ENCODE results near the gene TNRC6C. TPM values are rescaled to one million over a fixed set of nuclear protein-coding genes. Genes with fewer than 3 reads are reported as not detected.

Gene TNRC6C, protein sequence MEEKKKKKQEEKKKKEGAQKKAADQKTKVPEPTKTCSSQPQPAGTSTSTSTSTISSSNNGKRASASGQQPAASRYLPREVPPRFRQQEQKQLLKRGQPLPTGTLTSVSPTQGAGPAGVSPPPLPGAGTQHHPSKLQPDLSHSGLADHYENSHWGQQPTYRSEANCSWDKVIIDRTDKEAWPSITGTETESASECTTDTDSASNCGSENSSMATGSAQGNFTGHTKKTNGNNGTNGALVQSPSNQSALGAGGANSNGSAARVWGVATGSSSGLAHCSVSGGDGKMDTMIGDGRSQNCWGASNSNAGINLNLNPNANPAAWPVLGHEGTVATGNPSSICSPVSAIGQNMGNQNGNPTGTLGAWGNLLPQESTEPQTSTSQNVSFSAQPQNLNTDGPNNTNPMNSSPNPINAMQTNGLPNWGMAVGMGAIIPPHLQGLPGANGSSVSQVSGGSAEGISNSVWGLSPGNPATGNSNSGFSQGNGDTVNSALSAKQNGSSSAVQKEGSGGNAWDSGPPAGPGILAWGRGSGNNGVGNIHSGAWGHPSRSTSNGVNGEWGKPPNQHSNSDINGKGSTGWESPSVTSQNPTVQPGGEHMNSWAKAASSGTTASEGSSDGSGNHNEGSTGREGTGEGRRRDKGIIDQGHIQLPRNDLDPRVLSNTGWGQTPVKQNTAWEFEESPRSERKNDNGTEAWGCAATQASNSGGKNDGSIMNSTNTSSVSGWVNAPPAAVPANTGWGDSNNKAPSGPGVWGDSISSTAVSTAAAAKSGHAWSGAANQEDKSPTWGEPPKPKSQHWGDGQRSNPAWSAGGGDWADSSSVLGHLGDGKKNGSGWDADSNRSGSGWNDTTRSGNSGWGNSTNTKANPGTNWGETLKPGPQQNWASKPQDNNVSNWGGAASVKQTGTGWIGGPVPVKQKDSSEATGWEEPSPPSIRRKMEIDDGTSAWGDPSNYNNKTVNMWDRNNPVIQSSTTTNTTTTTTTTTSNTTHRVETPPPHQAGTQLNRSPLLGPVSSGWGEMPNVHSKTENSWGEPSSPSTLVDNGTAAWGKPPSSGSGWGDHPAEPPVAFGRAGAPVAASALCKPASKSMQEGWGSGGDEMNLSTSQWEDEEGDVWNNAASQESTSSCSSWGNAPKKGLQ (N-terminal part only)
- total RNA-seq: 21.2 to 30.3 TPM (median 27.0 TPM) in 3 replicates

DNA sequence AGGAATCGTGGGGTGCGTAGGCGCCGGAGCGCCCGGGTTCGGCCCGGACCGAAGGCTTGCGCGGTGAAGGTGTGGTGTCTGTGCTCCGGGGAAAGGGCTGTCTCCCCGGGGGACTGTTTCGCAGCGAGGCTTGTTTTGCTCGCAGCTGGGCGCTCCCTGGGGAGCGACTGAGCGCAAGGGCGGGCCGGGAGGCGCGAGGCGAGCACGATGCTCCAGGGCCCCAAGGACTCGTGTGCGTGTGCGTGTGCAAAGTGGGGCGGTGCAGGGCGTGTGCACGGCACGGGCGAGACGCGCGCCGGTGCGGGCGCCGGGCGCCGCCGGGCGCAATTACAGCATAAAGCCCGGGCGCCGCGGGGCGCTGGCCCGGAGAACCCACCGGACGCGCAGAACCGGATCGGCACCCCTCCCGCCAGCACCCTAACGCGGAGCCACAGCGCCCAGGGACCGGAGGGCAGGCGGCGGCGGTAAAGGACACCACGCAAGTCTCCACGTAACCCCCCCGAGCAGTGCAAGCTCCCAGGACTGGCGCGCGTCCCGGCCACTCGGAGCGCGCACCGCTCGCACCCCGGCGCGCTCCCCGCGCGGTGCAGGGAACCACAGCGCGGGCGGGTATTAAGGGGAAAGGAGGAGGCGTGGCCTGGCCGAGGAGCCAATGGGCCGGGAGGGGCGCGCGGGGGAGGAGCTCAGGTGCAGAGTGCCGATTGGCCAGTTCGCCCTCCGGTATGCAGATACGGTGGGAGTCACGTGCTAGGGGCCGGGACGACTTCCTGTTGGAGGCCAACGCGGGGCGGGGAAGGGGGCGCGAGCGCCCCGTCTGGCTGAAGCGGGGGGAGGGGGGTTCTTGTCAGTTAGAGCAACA is at the start of gene TNRC6C:
Gene TNRC6C (plus strand): TSS at position 847 of the 859 bp plus-strand sequence. CDS start 45,504 bp downstream, outside the sequence.
- Mint-ChIP-seq H3K4me1 (peaks cover 36% of the 10 kb centered on the region), H3K36me3 (no peaks in the 10 kb centered on the region), H3K27me3 (ENCODE audit: low read depth) (peaks cover 58% of the 10 kb centered on the region), H3K27ac (peak within 1 kb of the TSS; percentile 77), H3K9me3 (no peaks in the 10 kb centered on the region), H3K4me3 (peak within 1 kb of the TSS; percentile 91)
- peak; percentile 100 for DNase-seq (ENCODE audit: low spot score in 2 of 2, unreplicated experiment in 2 of 2)
- TF ChIP-seq, protein P1, sequence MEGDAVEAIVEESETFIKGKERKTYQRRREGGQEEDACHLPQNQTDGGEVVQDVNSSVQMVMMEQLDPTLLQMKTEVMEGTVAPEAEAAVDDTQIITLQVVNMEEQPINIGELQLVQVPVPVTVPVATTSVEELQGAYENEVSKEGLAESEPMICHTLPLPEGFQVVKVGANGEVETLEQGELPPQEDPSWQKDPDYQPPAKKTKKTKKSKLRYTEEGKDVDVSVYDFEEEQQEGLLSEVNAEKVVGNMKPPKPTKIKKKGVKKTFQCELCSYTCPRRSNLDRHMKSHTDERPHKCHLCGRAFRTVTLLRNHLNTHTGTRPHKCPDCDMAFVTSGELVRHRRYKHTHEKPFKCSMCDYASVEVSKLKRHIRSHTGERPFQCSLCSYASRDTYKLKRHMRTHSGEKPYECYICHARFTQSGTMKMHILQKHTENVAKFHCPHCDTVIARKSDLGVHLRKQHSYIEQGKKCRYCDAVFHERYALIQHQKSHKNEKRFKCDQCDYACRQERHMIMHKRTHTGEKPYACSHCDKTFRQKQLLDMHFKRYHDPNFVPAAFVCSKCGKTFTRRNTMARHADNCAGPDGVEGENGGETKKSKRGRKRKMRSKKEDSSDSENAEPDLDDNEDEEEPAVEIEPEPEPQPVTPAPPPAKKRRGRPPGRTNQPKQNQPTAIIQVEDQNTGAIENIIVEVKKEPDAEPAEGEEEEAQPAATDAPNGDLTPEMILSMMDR (IDR thresholded peaks at IDR 0.05; ENCODE audit: unreplicated experiment): no peak

DNA sequence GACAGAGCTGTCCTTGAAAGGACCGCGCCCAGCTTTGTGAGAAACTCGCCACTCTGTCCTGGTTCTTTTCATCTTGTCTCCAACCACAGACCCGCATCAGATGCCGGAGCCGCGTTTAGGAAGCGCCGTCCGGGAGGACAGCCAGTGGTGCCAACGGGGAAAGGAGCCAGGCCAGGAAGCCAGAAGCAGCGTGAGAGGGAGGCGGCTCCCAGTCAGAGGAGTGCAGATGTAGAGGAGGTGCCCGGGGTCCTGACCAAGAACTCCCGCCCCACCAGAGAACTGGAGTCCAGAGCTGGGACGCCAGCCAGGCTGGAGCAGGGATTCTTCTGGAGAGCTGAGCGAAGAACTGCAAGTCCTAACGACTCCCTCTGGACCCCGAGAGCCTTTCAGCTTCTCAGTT is 49.3 kb upstream of the TNRC6C start:
- no peak for DNase-seq (ENCODE audit: low spot score in 2 of 2, unreplicated experiment in 2 of 2)
- Mint-ChIP-seq H3K27ac (no peak overlapping the region), H3K27me3 (ENCODE audit: low read depth) (peaks cover 70% of the 10 kb centered on the region)

DNA sequence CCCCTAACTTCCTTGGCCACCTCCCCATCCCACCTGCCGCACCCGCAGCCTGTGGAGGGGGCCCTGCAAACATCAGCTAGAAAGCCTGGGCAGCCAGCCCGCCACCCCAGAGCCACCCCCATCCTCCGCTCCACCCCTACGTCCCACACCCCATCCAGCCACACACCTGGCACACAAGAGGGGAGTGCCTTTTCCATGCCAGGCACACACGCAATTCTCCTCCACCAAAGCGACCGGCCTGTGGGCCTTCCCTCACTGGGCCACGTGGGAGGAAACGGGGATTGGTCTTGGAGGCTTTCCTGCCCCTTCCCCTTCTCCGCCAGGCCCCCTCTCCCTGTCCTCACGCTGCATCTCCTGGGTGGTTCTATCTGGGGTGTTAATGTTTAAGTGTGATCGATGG is 48.7 kb upstream of the TNRC6C start:
- H3K27me3 Mint-ChIP-seq (ENCODE audit: low read depth): peaks cover 74% of the 10 kb centered on the region
- TF ChIP-seq, protein P1 (IDR thresholded peaks at IDR 0.05; ENCODE audit: unreplicated experiment): no peak
- no peaks in the 10 kb centered on the region for H3K36me3 Mint-ChIP-seq
- peaks cover 22% of the 10 kb centered on the region for H3K9me3 Mint-ChIP-seq
- H3K4me1 Mint-ChIP-seq: peaks cover 7% of the 10 kb centered on the region
- no peak overlapping the region for H3K4me3 Mint-ChIP-seq
- DNase-seq (ENCODE audit: low spot score in 2 of 2, unreplicated experiment in 2 of 2): no peak
- H3K27ac Mint-ChIP-seq: no peak overlapping the region

More for the DNA sequence above, 49.3 kb upstream of the TNRC6C start:
- H3K36me3 Mint-ChIP-seq: no peaks in the 10 kb centered on the region
- H3K4me1 Mint-ChIP-seq: peaks cover 1% of the 10 kb centered on the region
- H3K4me3 Mint-ChIP-seq: no peak overlapping the region
- TF ChIP-seq, protein P1 (IDR thresholded peaks at IDR 0.05; ENCODE audit: unreplicated experiment): no peak
- H3K9me3 Mint-ChIP-seq: peaks cover 22% of the 10 kb centered on the region

DNA sequence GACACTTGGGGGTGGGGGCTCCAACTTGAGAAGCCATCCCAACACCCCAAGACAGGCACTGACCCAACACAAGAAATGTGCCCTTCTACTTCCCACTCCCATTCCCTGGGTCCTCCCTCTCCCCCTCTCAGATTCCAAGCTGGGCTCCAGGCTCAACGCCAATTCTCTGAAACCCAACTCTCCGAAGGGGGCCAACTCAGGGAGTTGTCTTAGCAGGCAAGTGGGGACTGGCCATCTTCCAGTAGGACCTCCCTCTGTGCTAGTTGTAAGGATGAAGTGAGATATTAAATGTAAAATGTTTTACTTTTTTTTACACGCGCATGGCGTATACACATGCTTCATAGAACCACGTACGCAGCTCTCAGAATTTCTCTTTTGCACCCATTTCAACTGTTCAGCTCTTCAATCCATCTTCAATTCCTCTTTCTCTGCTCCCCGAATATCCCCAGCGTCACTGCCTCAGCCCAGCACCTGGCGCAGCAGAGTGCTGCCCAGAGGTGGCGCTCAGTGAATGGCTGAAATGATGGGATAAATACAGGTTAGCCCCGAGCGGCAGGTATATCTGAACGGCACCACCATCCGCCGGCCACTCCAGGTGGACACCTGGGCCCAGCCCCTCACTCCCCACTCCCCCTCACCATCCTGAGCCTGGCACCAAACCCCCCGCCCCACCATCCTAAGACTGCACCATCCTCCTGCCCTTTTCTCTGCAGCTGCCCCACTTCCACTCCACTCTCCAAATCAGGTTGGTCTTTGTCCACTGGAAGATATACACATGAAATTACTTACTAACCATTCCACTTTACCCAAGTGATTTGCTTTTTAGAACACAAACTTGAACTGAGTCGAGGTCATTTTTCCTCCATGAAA is 43.9 kb upstream of the TNRC6C start:
- no peak overlapping the region for H3K4me3 Mint-ChIP-seq
- peak overlapping the region; percentile 50 for H3K27ac Mint-ChIP-seq
- peaks cover 78% of the 10 kb centered on the region for H3K27me3 Mint-ChIP-seq (ENCODE audit: low read depth)
- TF ChIP-seq, protein P1 (IDR thresholded peaks at IDR 0.05; ENCODE audit: unreplicated experiment): no peak
- peaks cover 30% of the 10 kb centered on the region for H3K9me3 Mint-ChIP-seq
- DNase-seq (ENCODE audit: low spot score in 2 of 2, unreplicated experiment in 2 of 2): peak in 1 of 2 experiments; percentile 60
- no peaks in the 10 kb centered on the region for H3K36me3 Mint-ChIP-seq
- H3K4me1 Mint-ChIP-seq: peaks cover 19% of the 10 kb centered on the region
